H1 (cell line): Measurements from ENCODE around the gene MGAT4B. TPM values are rescaled to one million over a fixed set of nuclear protein-coding genes. Genes with fewer than 3 reads are reported as not detected.

Experiments used
- ASH2L ChIP-seq: fragments of 200-600, 300-600 bp; sonication (generic); IDR thresholded peaks from one replicate; pipeline ENCODE4 v1.7.1; 2017; ENCODE audit warnings: low read length
- CTBP2 ChIP-seq: IDR thresholded peaks from 2 replicates; pipeline ENCODE4 v1.7.0; 2011; ENCODE audit warnings: borderline replicate concordance, mild to moderate bottlenecking, moderate library complexity, mixed read lengths, low read length; ENCODE audit not compliant: insufficient read depth, insufficient read length
- JUN ChIP-seq: IDR thresholded peaks from 2 replicates; pipeline ENCODE4 v1.6.1; 2011; ENCODE audit warnings: low read depth, mild to moderate bottlenecking, improper control_type of control experiment, low read length
- JUND ChIP-seq: IDR thresholded peaks from 2 replicates; pipeline ENCODE4 v1.6.1; 2011; ENCODE audit warnings: mild to moderate bottlenecking, improper control_type of control experiment, low read length
- KDM1A ChIP-seq: fragments of 200-600, 300-600 bp; sonication (generic); IDR thresholded peaks from 2 replicates; pipeline ENCODE4 v1.7.1; 2016; ENCODE audit warnings: mild to moderate bottlenecking, low read length, borderline replicate concordance
- NANOG ChIP-seq: IDR thresholded peaks from 2 replicates; pipeline ENCODE4 v1.6.1; 2011; ENCODE audit warnings: low read length, low read depth, mild to moderate bottlenecking, inconsistent platforms; ENCODE audit not compliant: insufficient read depth, poor library complexity, severe bottlenecking
- RBBP5 ChIP-seq: IDR thresholded peaks from 2 replicates; pipeline ENCODE4 v1.7.1; 2012; ENCODE audit warnings: low read depth, mild to moderate bottlenecking, inconsistent platforms, low read length, moderate library complexity, borderline replicate concordance
- SIN3A ChIP-seq, 2 experiments: IDR thresholded peaks in 1 of 2; conservative IDR thresholded peaks in 1 of 2; 2 replicates each; pipeline ENCODE4 v1.6.1; 2011 to 2012; ENCODE audit warnings: low read length in 2 of 2, improper control_type of control experiment in 1 of 2, low read depth in 1 of 2, mild to moderate bottlenecking in 1 of 2
- polyA plus RNA-seq, 7 experiments: library from polyadenylated mRNA; depleted of rRNA in 3 of 7; stranded (reverse) in 5 of 7; unstranded in 2 of 7; fragments of >200 nt in 5 of 7; fragments of 200-250 nt in 2 of 7; gene quantifications; 1 replicate in 5 of 7; 2 replicates in 1 of 7; 4 replicates in 1 of 7; pipeline versions ENCODE4 v1.2.1 to v1.2.3, GENCODE V29; 2011 to 2013; ENCODE audit warnings: missing spikeins in 2 of 7, mixed read lengths in 2 of 7
- total RNA-seq: library from RNA; stranded (reverse); fragmentation: NEBNext Ultra II Directional; extraction: Animal tissue kit (Norgen Biotek cat#: 25700); gene quantifications from 2 replicates; pipeline ENCODE4 v1.2.1, GENCODE V29; 2021
- TF ChIP-seq, protein P1 (sequence below): IDR thresholded peaks from 2 replicates; pipeline ENCODE4 v1.6.1; 2011; ENCODE audit warnings: low read depth, mild to moderate bottlenecking, low read length; ENCODE audit not compliant: insufficient read depth

MGAT4B gene
- total and polyA plus RNA-seq, 2 of the 8 experiments (the other 6 are each of a cell fraction or from before 2014, with no cell fraction given): 116 to 128 TPM

DNA sequence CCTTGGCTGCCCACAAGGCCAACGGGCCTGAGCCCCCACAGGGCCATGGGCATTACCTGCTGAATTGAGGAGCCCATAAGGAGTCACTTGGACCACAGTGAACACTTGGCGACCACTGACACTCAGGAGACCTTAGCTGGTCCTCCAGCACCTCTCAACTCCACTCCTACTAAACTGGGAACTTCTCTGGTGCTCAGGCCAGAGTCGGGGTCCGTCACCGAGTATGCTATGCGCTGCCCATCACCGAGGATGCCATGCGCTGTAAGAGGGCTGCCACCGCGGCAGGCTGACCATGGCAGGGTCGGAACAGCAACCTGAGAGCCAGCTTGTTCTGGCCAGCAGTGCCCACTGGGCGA, 13.4 kb upstream of the MGAT4B start (continued):
- TF ChIP-seq ASH2L (no peak), JUN (no peak), RBBP5 (no peak), NANOG (no peak), JUND (no peak), SIN3A (conservative IDR thresholded peaks at IDR 0.05 in 1 of 2, IDR thresholded peaks at IDR 0.05 in 1 of 2; ENCODE audit: low read depth in 1 of 2, low read length in 2 of 2) (no peak), CTBP2 (no peak), KDM1A (no peak)
- TF ChIP-seq, protein P1, sequence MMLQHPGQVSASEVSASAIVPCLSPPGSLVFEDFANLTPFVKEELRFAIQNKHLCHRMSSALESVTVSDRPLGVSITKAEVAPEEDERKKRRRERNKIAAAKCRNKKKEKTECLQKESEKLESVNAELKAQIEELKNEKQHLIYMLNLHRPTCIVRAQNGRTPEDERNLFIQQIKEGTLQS: no peak
- TF ChIP-seq, all 59 proteins: peak for 0
